ENCODE measurements around the gene ATP11C.

GRCh38 chrX:139877710-139878414 is 55.0 kb downstream of the ATP11C start:
- TF ChIP-seq RB1 (IDR thresholded peaks at IDR 0.05; ENCODE audit: borderline replicate concordance) = no peak
- TF ChIP-seq RAD21 (IDR thresholded peaks at IDR 0.05; ENCODE audit: insufficient read depth, low read depth, low read length) = no peak
- no peak for TF ChIP-seq CTCF (IDR thresholded peaks at IDR 0.05 in 2 of 3, conservative IDR thresholded peaks at IDR 0.05 in 1 of 3; ENCODE audit: control insufficient read depth in 2 of 3, extremely low read depth in 1 of 3, insufficient read depth in 1 of 3, low read depth in 3 of 3, low read length in 3 of 3)
- TF ChIP-seq EZH2 (IDR thresholded peaks at IDR 0.05; ENCODE audit: borderline replicate concordance, control insufficient read depth, low read depth, low read length) = no peak
- TF ChIP-seq NBN (IDR thresholded peaks at IDR 0.05) = no peak
- TF ChIP-seq GABPA (IDR thresholded peaks at IDR 0.05; ENCODE audit: low read depth) = no peak
- TF ChIP-seq POLR2AphosphoS5 (IDR thresholded peaks at IDR 0.05; ENCODE audit: low read length) = no peak
- no peak for TF ChIP-seq BCL11A (IDR thresholded peaks at IDR 0.05; ENCODE audit: low read depth, low read length)
- TF ChIP-seq ZNF24 (IDR thresholded peaks at IDR 0.05) = no peak
- TF ChIP-seq TAF1 (IDR thresholded peaks at IDR 0.05; ENCODE audit: borderline replicate concordance, low read depth, low read length) = no peak
- TF ChIP-seq EGR1 (IDR thresholded peaks at IDR 0.05; ENCODE audit: borderline replicate concordance in 1 of 2, low read depth in 2 of 2, low read length in 2 of 2) = no peak
- no peak for TF ChIP-seq POLR2A (IDR thresholded peaks at IDR 0.05; ENCODE audit: low read depth, low read length)
